ENCODE measurements around the gene SLC6A20.

DNA sequence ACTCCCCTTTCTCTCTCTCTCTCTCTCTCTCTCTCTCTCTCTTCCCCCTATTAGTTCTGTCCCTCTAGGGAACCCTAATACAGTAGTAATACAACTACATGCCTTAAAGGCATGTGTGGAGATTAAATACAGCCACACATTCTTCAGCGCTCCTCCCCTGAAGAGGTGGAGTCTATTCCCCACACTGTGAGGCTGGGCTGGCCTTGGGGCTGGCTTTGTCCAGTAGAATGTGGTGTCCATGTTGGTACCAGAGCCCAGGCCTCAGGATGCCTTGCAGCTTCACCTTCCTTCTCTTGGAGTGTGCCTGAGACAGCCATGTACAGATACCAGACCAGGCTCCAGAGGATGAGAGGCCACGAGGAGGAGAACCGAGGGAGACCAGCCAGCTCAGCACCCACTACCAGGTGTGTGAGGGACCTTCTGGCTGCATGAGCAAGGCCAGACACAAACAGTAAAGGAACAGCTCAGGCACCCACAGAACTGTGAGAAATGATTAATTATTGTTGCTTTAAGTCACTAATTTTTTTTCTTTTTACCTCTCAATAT lies 10.7 kb downstream of the SLC6A20 start:
- TF ChIP-seq TAF1 (conservative IDR thresholded peaks at IDR 0.05): no peak
- TF ChIP-seq, protein P1, sequence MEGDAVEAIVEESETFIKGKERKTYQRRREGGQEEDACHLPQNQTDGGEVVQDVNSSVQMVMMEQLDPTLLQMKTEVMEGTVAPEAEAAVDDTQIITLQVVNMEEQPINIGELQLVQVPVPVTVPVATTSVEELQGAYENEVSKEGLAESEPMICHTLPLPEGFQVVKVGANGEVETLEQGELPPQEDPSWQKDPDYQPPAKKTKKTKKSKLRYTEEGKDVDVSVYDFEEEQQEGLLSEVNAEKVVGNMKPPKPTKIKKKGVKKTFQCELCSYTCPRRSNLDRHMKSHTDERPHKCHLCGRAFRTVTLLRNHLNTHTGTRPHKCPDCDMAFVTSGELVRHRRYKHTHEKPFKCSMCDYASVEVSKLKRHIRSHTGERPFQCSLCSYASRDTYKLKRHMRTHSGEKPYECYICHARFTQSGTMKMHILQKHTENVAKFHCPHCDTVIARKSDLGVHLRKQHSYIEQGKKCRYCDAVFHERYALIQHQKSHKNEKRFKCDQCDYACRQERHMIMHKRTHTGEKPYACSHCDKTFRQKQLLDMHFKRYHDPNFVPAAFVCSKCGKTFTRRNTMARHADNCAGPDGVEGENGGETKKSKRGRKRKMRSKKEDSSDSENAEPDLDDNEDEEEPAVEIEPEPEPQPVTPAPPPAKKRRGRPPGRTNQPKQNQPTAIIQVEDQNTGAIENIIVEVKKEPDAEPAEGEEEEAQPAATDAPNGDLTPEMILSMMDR (IDR thresholded peaks at IDR 0.05; ENCODE audit: low read depth, low read length, missing input control): no peak
- no peak for TF ChIP-seq YY1 (IDR thresholded peaks at IDR 0.05)
- TF ChIP-seq, protein P2, sequence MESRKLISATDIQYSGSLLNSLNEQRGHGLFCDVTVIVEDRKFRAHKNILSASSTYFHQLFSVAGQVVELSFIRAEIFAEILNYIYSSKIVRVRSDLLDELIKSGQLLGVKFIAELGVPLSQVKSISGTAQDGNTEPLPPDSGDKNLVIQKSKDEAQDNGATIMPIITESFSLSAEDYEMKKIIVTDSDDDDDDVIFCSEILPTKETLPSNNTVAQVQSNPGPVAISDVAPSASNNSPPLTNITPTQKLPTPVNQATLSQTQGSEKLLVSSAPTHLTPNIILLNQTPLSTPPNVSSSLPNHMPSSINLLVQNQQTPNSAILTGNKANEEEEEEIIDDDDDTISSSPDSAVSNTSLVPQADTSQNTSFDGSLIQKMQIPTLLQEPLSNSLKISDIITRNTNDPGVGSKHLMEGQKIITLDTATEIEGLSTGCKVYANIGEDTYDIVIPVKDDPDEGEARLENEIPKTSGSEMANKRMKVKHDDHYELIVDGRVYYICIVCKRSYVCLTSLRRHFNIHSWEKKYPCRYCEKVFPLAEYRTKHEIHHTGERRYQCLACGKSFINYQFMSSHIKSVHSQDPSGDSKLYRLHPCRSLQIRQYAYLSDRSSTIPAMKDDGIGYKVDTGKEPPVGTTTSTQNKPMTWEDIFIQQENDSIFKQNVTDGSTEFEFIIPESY (IDR thresholded peaks at IDR 0.05): no peak
- TF ChIP-seq, protein P3, sequence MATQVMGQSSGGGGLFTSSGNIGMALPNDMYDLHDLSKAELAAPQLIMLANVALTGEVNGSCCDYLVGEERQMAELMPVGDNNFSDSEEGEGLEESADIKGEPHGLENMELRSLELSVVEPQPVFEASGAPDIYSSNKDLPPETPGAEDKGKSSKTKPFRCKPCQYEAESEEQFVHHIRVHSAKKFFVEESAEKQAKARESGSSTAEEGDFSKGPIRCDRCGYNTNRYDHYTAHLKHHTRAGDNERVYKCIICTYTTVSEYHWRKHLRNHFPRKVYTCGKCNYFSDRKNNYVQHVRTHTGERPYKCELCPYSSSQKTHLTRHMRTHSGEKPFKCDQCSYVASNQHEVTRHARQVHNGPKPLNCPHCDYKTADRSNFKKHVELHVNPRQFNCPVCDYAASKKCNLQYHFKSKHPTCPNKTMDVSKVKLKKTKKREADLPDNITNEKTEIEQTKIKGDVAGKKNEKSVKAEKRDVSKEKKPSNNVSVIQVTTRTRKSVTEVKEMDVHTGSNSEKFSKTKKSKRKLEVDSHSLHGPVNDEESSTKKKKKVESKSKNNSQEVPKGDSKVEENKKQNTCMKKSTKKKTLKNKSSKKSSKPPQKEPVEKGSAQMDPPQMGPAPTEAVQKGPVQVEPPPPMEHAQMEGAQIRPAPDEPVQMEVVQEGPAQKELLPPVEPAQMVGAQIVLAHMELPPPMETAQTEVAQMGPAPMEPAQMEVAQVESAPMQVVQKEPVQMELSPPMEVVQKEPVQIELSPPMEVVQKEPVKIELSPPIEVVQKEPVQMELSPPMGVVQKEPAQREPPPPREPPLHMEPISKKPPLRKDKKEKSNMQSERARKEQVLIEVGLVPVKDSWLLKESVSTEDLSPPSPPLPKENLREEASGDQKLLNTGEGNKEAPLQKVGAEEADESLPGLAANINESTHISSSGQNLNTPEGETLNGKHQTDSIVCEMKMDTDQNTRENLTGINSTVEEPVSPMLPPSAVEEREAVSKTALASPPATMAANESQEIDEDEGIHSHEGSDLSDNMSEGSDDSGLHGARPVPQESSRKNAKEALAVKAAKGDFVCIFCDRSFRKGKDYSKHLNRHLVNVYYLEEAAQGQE (IDR thresholded peaks at IDR 0.05): no peak
